HAP-1 (cell line): ENCODE measurements around the gene SLC35E1.
A peak's percentile ranks its signal among the peaks of the same experiment; 100 is the strongest.
"Not testable (repeated sequence)": the region's sequence is repeated elsewhere in the genome, so short reads cannot be mapped to it uniquely, and the experiment has no call there.

Source experiments
- DNase-seq, 2 experiments: peaks; one replicate each; pipeline ENCODE4 v3.0.0-alpha.2; 2016 to 2020; ENCODE audit warnings: low spot score in 2 of 2
- H3K27me3 ChIP-seq: fragments of 250-450 bp; sonication (Bioruptor Pico); 2 replicates; pipeline ENCODE4 v1.5.1; 2020; ENCODE audit warnings: low read depth, mild to moderate bottlenecking, moderate library complexity
- H3K36me3 ChIP-seq: fragments of 250-450 bp; sonication (Bioruptor Pico); replicated peaks from 2 replicates; pipeline ENCODE4 v1.5.1; 2020; ENCODE audit warnings: mild to moderate bottlenecking
- H3K4me1 ChIP-seq: fragments of 250-450 bp; sonication (Bioruptor Pico); 2 replicates; pipeline ENCODE4 v1.5.1; 2020; ENCODE audit warnings: mild to moderate bottlenecking
- H3K4me3 ChIP-seq: fragments of 250-450 bp; sonication (Bioruptor Pico); 2 replicates; pipeline ENCODE4 v1.5.1; 2020; ENCODE audit warnings: mild to moderate bottlenecking, moderate library complexity
- H3K9me3 ChIP-seq: fragments of 250-450 bp; sonication (Bioruptor Pico); 2 replicates; pipeline ENCODE4 v1.5.1; 2020; ENCODE audit warnings: mild to moderate bottlenecking, moderate library complexity
- in situ Hi-C: fragments of 300-500 bp; cut with MboI; formaldehyde crosslinking; loops from 3 replicates; pipeline ENCODE4 v1.14.3; 2020; ENCODE audit warnings: low sequenced_read_pairs, inconsistent platforms, mixed read lengths

Gene SLC35E1

DNA sequence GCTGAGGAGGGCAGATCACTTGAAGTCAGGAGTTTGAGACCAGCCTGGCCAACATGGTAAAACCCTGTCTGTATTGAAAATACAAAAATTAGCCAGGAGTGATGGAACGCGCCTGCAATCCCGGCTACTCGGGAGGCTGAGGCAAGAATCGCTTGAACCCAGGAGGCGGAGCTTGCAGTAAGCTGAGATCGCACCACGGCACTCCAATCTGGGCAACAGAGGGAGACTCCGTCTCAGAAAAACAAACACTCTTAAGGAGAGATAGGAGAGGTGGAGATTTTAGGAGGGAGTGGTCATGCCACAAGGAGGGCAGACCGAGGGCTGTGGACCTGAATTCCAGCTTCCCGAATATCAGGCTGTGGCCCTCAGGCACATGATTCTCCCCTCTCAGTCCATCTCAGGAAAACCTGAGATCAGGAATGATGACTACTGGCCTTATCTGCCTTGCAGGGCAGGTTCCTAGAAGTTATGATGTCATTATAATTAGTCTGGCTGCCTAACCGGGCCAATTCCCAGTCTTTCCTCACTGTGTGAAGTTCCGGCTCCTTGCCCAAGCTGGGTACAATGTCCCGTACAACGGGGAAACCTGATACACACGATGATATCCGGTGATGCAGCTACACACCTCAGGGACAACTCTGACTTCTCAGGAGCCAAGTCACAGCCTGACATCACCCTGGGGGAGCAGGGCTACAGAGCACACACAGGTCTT lies 2.5 kb downstream of the SLC35E1 start:
- Histone ChIP-seq H3K27me3 (no peaks in the 10 kb centered on the region), H3K36me3 (peaks cover 39% of the 10 kb centered on the region), H3K9me3 (no peaks in the 10 kb centered on the region), H3K4me3 (no peak overlapping the region), H3K4me1 (peaks cover 9% of the 10 kb centered on the region)
- in situ Hi-C loops, result no loop called here
- DNase-seq, result no peak

DNA sequence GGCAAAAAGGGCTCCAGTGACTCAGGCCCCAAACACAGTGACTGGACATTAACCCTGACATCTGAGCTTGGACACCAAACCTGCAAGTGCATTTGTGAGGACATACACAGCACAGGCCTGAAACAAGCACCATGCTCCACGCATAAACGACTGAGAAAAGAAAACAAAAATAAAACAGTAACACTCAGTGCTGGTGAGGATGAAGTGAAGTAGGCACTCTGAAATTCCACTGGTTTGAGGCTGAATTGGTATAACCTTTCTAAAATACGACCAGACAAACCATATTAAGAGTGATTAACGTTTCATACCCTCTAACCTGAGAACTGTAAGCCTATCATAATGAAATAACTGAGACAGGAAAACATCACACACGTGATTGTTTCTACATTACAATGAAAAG lies 5.5 kb downstream of the SLC35E1 start:
- no peaks in the 10 kb centered on the region for H3K27me3 ChIP-seq
- peaks cover 45% of the 10 kb centered on the region for H3K36me3 ChIP-seq
- no peaks in the 10 kb centered on the region for H3K9me3 ChIP-seq
- no peak overlapping the region for H3K4me3 ChIP-seq
- no peak for DNase-seq
- peaks cover 4% of the 10 kb centered on the region; the same call in 1 of the 2 replicates for H3K4me1 ChIP-seq
- in situ Hi-C loops, result no loop called here

DNA sequence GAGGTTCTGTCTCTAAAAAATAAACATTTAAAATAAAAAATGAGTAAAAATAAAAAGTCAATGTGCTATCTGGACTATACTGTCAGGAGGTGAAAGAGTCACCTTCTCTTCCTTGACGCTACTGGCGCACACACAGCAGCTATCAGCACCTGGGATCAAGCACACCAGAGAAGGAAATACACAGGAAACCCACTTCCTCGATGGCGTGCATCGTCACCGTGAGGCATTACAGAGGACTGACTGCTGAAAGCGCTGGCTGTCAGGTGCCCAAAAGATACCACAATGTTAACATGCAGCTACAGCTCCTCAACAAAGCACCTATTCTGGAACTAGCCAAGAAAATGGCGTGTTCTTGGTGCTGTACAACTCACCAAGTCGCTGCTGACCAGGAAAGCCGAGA lies 6.1 kb downstream of the SLC35E1 start:
- Histone ChIP-seq H3K4me3 (no peak overlapping the region), H3K36me3 (peaks cover 49% of the 10 kb centered on the region), H3K9me3 (no peaks in the 10 kb centered on the region), H3K27me3 (no peaks in the 10 kb centered on the region), H3K4me1 (peaks cover 2% of the 10 kb centered on the region; the same call in 1 of the 2 replicates)
- DNase-seq, result no peak
- in situ Hi-C loops, result no loop called here

DNA sequence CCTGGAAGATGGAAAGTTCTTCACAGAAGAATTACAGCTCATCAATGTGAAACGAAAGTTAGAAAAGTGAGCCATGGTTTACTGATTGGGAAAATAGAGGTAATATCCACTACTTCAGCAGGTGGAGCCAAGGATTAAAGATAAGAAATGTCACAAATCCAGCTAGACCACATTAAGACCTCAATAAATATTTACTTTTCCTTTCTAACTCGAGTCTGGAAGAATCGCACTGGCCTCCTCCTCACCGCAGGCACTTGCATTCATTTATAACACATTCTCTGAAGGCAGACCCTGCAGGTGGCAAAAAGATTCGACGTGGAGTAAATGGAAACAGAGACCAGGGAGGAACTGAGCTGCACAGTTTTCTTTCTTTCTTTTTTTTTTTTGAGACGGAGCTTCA lies 7.4 kb downstream of the SLC35E1 start:
- Histone ChIP-seq H3K9me3 (no peaks in the 10 kb centered on the region), H3K36me3 (peaks cover 48% of the 10 kb centered on the region), H3K27me3 (no peaks in the 10 kb centered on the region), H3K4me3 (no peak overlapping the region), H3K4me1 (no peaks in the 10 kb centered on the region)
- no peak for DNase-seq
- in situ Hi-C loops, result no loop called here

DNA sequence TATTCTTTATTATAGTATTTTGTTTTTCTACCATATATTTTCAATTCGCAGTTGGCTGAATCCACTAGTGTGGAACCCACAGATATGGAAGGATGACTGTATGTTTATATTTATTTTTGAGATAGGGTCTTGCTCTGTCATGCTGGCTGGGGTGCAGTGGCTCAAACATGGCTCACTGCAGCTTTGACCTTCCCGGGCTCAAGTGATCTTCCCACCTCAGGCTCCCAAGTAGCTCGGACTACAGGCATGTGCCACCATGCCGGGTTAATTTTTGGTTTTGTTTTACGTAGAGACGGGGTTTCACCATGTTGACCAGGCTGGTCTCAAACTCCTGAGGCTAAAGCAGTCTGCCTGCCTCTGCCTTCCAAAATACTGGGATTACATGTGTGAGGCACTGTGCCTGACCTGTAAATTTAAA lies 9.6 kb downstream of the SLC35E1 start:
- no peak overlapping the region for H3K4me3 ChIP-seq
- peaks cover 45% of the 10 kb centered on the region for H3K36me3 ChIP-seq
- no peak for DNase-seq
- no peaks in the 10 kb centered on the region for H3K27me3 ChIP-seq
- in situ Hi-C loops, result no loop called here
- H3K9me3 ChIP-seq, result no peaks in the 10 kb centered on the region
- no peaks in the 10 kb centered on the region for H3K4me1 ChIP-seq

DNA sequence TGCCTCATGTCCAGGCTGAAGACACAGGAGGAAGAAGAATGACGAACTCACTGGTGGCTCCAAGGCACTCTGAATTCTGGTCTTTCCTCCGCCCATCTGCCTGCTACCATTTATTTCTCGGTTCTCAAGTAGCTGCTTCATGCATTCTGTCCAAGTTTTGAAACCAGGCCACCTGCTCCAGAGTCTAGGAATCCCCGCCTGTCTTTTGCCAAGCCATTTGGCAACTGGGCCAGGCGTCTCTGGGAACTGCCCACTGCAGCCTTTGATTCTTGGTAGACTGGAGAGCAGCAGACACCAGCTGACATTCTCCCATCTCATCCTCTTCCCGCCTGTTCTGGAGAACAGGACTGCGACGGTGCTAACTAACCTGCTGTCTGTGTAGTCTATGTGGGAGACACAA lies 10.8 kb downstream of the SLC35E1 start:
- no peaks in the 10 kb centered on the region for H3K27me3 ChIP-seq
- no peak for DNase-seq
- no peak overlapping the region for H3K4me3 ChIP-seq
- in situ Hi-C loops, result no loop called here
- peaks cover 36% of the 10 kb centered on the region for H3K36me3 ChIP-seq
- no peaks in the 10 kb centered on the region for H3K9me3 ChIP-seq
- H3K4me1 ChIP-seq, result no peaks in the 10 kb centered on the region

DNA sequence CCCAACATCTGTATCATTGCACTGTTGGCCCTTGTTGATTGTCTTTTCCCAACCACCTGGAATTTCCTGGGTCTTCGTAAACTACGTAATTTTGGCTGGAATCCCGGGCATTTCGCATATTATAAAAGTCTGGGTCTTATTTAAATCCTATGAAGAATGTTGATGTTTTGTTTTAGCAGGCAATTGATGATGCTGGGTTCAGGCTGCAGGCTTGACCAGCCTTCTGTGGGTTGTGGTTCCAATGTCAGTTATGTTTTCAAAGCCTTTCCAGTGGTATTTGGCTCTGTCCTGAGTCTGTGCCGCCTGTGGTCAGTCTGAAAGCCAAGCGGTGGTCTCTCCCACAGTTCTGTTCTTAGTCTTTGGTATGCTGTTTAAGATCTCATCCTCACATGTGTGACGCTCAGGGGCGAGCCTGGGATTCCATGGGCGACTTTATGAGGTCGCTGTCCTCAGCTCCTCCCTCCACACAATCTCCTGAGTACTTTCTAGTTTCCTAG lies 12.4 kb downstream of the SLC35E1 start:
- Histone ChIP-seq H3K9me3 (no peaks in the 10 kb centered on the region), H3K36me3 (peaks cover 35% of the 10 kb centered on the region), H3K4me3 (no peak overlapping the region), H3K4me1 (no peaks in the 10 kb centered on the region), H3K27me3 (no peaks in the 10 kb centered on the region)
- no peak for DNase-seq
- in situ Hi-C loops, result no loop called here

DNA sequence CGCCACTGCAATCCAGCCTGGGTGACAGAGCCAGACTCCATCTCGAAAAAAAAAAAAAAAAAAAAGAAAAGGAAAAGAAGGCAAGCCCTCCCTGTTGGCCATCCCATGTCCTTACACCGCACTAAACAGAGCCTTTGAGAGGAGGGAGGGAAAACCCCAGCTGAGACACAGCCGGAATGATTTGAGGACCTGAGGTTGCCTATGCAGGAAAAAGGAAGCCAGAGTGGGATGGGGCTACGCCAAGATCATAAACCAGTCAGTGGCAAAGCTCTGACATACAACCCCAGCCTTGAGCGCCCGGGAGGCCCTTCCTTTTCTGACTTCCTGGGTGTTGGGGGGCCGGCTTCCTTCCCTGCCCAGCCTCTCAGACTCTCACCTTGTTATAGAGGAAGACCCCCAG lies 17.4 kb downstream of the SLC35E1 start:
- H3K4me3 ChIP-seq, result no peak overlapping the region
- no peaks in the 10 kb centered on the region for H3K27me3 ChIP-seq
- DNase-seq, result no peak
- H3K9me3 ChIP-seq, result no peaks in the 10 kb centered on the region
- peaks cover 31% of the 10 kb centered on the region for H3K36me3 ChIP-seq
- in situ Hi-C loops, result no loop called here
- no peaks in the 10 kb centered on the region for H3K4me1 ChIP-seq

DNA sequence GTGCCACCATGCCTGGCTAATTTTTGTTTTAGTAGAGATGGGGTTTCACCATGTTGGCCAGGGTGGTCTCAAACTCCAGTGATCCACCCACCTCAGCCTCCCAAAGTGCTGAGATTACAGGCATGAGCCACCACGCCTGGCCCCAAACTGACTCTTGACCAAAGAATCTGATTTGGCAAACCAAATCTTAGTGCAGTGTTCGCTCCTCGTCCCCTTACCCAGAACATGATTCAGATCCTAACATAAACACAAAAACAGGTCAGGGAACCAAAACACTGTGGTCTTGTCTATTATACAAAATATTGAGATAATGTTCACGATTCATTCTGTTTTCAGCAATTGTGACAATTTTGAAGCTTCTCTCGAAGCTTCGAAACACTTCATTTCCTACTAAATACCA lies 20.3 kb downstream of the SLC35E1 start:
- H3K27me3 ChIP-seq, in situ Hi-C loops, H3K9me3 ChIP-seq, H3K4me1 ChIP-seq, H3K4me3 ChIP-seq, DNase-seq: not testable (repeated sequence)
- H3K36me3 ChIP-seq, result peaks cover 24% of the 10 kb centered on the region

DNA sequence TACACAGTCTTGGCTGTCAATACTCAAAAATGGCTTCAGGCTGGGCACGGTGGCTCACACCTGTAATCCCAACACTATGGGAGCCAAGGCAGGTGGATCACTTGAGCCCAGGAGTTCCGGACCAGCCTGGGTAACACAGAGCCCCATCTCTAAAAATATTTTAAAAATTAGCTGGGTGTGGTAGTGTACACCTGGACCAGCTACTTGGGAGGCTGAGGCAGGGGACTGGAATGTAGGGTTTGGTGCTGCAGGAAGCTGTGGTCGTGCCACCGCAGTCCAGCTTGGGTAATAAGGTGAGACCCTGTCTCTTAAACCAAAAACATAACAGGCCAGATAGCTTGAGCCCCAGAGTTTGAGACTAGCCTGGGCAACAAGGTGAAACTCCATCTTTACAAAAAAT lies 23.3 kb downstream of the SLC35E1 start:
- Histone ChIP-seq H3K9me3 (no peaks in the 10 kb centered on the region), H3K36me3 (peaks cover 17% of the 10 kb centered on the region), H3K4me3 (no peak overlapping the region), H3K27me3 (no peaks in the 10 kb centered on the region), H3K4me1 (peaks cover under 1% of the 10 kb centered on the region)
- DNase-seq, result no peak
- in situ Hi-C loops, result no loop called here

DNA sequence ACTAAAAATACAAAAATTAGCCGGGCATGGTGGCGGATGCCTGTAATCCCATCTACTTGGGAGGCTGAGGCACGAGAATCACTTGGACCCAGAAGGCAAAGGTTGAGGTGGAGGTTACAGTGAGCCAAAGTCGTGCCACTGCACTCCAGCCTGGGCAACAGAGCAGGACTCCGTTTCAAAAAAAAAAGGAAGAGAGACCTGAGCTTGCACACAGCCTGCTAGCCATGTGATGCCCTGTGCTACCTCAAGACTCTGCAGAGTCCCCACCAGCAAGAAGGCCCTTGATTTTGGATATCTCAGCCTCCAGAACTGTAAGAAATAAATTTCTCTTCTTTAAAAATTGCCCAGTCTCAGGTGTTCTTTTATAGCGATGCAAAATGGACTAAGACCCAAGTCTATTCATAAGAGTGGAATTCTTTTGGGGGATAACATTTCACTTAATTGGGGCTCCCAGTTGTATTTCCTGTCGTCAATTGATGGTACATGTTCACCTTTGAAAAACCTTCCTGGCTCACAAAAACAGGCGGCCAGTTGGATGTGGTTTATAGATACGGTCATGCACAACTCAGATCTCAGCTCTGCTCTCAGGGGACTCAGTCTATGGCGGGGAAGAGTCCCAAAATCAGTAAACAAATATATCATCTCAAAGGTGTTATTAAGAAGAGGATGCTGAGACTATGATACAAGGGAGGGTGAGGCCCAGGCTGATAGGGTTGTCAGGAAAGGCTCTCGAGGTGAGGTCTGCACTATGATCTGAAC lies 27.6 kb downstream of the SLC35E1 start:
- H3K4me1 ChIP-seq, result peaks cover 8% of the 10 kb centered on the region
- H3K9me3 ChIP-seq, result no peaks in the 10 kb centered on the region
- no peaks in the 10 kb centered on the region for H3K27me3 ChIP-seq
- H3K4me3 ChIP-seq, result no peak overlapping the region
- in situ Hi-C loops, result no loop called here
- peaks cover 27% of the 10 kb centered on the region for H3K36me3 ChIP-seq
- DNase-seq, result no peak

DNA sequence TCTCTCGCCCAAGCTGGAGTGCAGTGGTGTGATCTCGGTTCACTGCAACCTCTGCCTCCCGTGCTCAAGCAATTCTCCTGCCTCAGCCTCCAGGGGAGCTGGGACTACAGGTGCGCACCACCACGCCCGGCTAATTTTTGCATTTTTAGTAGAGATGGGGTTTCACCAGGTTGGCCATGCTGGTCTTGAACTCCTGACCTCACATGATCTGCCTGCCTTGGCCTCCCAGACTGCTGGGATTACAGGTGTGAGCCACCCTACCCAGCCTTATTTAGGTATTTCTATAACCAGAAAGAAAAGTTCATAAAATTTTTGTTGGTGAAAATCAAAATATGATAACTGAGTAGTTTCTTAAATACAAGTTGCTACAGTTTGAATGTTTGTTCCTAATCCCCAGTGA lies 28.5 kb downstream of the SLC35E1 start:
- H3K4me3 ChIP-seq, result peak overlapping the region; percentile 99
- H3K27me3 ChIP-seq, H3K9me3 ChIP-seq, in situ Hi-C loops, H3K4me1 ChIP-seq, DNase-seq: not testable (repeated sequence)
- H3K36me3 ChIP-seq, result peaks cover 35% of the 10 kb centered on the region

DNA sequence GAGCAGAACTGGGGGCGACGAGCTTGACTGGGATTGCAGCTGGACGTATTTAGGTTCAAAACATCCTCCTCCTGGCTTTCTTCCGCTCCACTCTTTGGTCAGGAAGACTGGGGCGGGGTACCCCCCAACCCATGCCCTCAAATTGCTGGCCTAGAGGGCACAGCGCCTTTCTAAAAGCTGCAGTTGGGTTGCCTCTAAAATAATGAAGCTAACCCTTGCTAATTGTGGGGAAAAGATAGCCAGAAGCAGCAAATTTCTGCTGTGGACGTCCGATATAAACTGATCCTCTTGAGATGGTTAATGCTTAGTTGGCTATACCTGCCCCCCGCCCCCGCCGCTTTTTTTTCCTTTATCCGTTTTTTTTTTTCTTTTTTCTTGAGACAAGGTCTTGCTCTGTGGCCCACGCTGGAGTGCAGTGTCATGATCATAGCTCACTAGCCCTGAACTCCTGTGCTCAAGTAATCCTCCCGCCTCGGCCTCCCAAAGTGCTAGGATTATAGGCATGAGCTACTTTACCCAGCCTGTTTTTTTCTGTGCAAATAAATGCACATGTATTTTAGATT lies 29.2 kb downstream of the SLC35E1 start:
- no peak for DNase-seq

More for the DNA sequence above, 29.2 kb downstream of the SLC35E1 start:
- peak overlapping the region; percentile 99 for H3K4me3 ChIP-seq
- peaks cover 8% of the 10 kb centered on the region for H3K4me1 ChIP-seq
- in situ Hi-C loops, result no loop called here
- no peaks in the 10 kb centered on the region for H3K27me3 ChIP-seq
- no peaks in the 10 kb centered on the region for H3K9me3 ChIP-seq
- peaks cover 42% of the 10 kb centered on the region for H3K36me3 ChIP-seq
